HepG2 (cell line): ENCODE data around the gene AUTS2. TPM values are rescaled to one million over a fixed set of nuclear protein-coding genes. Genes with fewer than 3 reads are reported as not detected.

ENCODE experiments used
- ATAC-seq: fragments of 200-7000 bp; cut with Tn5 transposase; 3 replicates; pipeline ENCODE4 v1.9.1; 2020; ENCODE audit warnings: mild to moderate bottlenecking, moderate library complexity
- BruUV-seq: library from RNA; stranded (reverse); fragments of 400-500 nt; replicated peaks from 2 replicates; lab custom pipeline; 2021; lab: Mats Ljungman, UMichigan
- CTCF ChIA-PET: fragments of 300-600 bp; formaldehyde crosslinking; extraction: SDS; loops from one replicate; lab custom pipeline; 2021; ENCODE audit warnings: low total read pairs, inconsistent platforms, low intra/inter-chr PET ratio; lab: Yijun Ruan, JAX
- POLR2A ChIA-PET: fragments of 350-600 bp; sonication (Branson Sonifier 250); formaldehyde crosslinking; loops from one replicate; lab custom pipeline; 2020; ENCODE audit warnings: antibody characterized with exemption, inconsistent platforms; lab: Yijun Ruan, JAX
- DNase-seq: peaks from one replicate; pipeline ENCODE4 v3.0.0-alpha.2; 2015; ENCODE audit warnings: low spot score
- FAIRE-seq: peaks from 3 replicates; lab custom pipeline; 2011; peaks lifted over from hg19 to GRCh38; lab: Jason Lieb, UNC
- H2AFZ ChIP-seq: one replicate; pipeline ENCODE4 v1.6.1; 2011; ENCODE audit warnings: low read length, inconsistent platforms
- H3K27ac ChIP-seq: fragments of 300-600 bp; 3 replicates; pipeline ENCODE4 v1.8.0; 2011; ENCODE audit warnings: mixed run types, mild to moderate bottlenecking, mixed read lengths, low read length, inconsistent platforms; ENCODE audit not compliant: insufficient read depth; ENCODE audit errors: extremely low read length
- H3K27me3 ChIP-seq, 2 experiments: fragments of 200-600 bp in 1 of 2; 2 replicates in 1 of 2; 3 replicates in 1 of 2; pipeline versions ENCODE4 v1.6.0 to v1.8.0; 2011; ENCODE audit warnings: low read length in 2 of 2, mild to moderate bottlenecking in 2 of 2, moderate library complexity in 2 of 2, inconsistent platforms in 1 of 2; ENCODE audit not compliant: insufficient read depth in 2 of 2, control insufficient read depth in 1 of 2
- H3K36me3 ChIP-seq, 2 experiments: fragments of 200-600 bp in 1 of 2; replicated peaks in 1 of 2; 2 replicates in 1 of 2; 3 replicates in 1 of 2; pipeline versions ENCODE4 v1.5.1 to v1.8.0; 2011; ENCODE audit warnings: low read length in 2 of 2, inconsistent platforms in 1 of 2; ENCODE audit not compliant: insufficient read depth in 2 of 2, control insufficient read depth in 1 of 2
- H3K4me1 ChIP-seq: 2 replicates; pipeline ENCODE4 v1.5.1; 2012; ENCODE audit warnings: low read length, inconsistent platforms; ENCODE audit not compliant: insufficient read depth
- H3K4me2 ChIP-seq: 2 replicates; pipeline ENCODE4 v1.6.0; 2011; ENCODE audit warnings: low read depth, low read length, inconsistent platforms
- H3K4me3 ChIP-seq, 3 experiments: fragments of 200-600 bp in 1 of 3; sonication (generic), shearing (Covaris generic) in 1 of 3; replicated peaks in 1 of 3; 2 replicates each; pipeline ENCODE4 v1.5.1; 2011 to 2016; ENCODE audit warnings: low read length in 3 of 3, inconsistent platforms in 2 of 3, low read depth in 2 of 3, mild to moderate bottlenecking in 2 of 3, control low read depth in 1 of 3, mixed read lengths in 1 of 3; ENCODE audit not compliant: insufficient read depth in 1 of 3
- H3K79me2 ChIP-seq: one replicate; pipeline ENCODE4 v1.6.1; 2011; ENCODE audit warnings: low read length, inconsistent platforms; ENCODE audit not compliant: insufficient read depth
- H3K9ac ChIP-seq: 2 replicates; pipeline ENCODE4 v1.6.0; 2011; ENCODE audit warnings: mild to moderate bottlenecking, low read depth, low read length, inconsistent platforms; ENCODE audit not compliant: insufficient read depth
- H3K9me3 ChIP-seq: 2 replicates; pipeline ENCODE4 v1.5.1; 2012; ENCODE audit warnings: mild to moderate bottlenecking, low read length
- H4K20me1 ChIP-seq: 2 replicates; pipeline ENCODE4 v1.6.0; 2011; ENCODE audit warnings: inconsistent platforms, mild to moderate bottlenecking, low read length, moderate library complexity; ENCODE audit not compliant: insufficient read depth
- CENPX ChIP-seq: sonication (generic); formaldehyde crosslinking; IDR thresholded peaks from 2 replicates; pipeline ENCODE4 v1.9.0; 2021; ENCODE audit warnings: mild to moderate bottlenecking, missing genetic modification reagents, moderate library complexity
- HCFC1 ChIP-seq: fragments of 150-350 bp; IDR thresholded peaks from 2 replicates; pipeline ENCODE4 v1.6.1; 2014; ENCODE audit warnings: low read depth, low read length
- MAF1 ChIP-seq: sonication (generic); formaldehyde crosslinking; IDR thresholded peaks from 2 replicates; pipeline ENCODE4 v1.5.0; 2020; ENCODE audit warnings: missing genetic modification reagents, borderline replicate concordance
- MAFK ChIP-seq, 2 experiments: IDR thresholded peaks in 1 of 2; conservative IDR thresholded peaks in 1 of 2; 2 replicates each; pipeline ENCODE4 v1.6.1; 2011; ENCODE audit warnings: improper control_type of control experiment in 2 of 2, low read length in 2 of 2
- PITX1 ChIP-seq: sonication (generic); formaldehyde crosslinking; IDR thresholded peaks from 2 replicates; pipeline ENCODE4 v1.5.1; 2020; ENCODE audit warnings: mild to moderate bottlenecking, missing genetic modification reagents
- ZEB1 ChIP-seq: IDR thresholded peaks from 2 replicates; pipeline ENCODE4 v1.6.1; 2012; ENCODE audit warnings: mild to moderate bottlenecking, low read depth, inconsistent platforms; ENCODE audit not compliant: insufficient replicate concordance
- ZKSCAN1 ChIP-seq: fragments of 150-350 bp; IDR thresholded peaks from 2 replicates; pipeline ENCODE4 v1.6.1; 2014; ENCODE audit warnings: low read length
- ZNF510 ChIP-seq: sonication (generic); formaldehyde crosslinking; IDR thresholded peaks from 2 replicates; pipeline ENCODE4 v1.4.0; 2020; ENCODE audit warnings: low read depth, mild to moderate bottlenecking, missing genetic modification reagents
- ZNF816 ChIP-seq: sonication (generic); formaldehyde crosslinking; IDR thresholded peaks from 2 replicates; pipeline ENCODE4 v1.8.0; 2022; ENCODE audit warnings: missing genetic modification reagents, mild to moderate bottlenecking, borderline replicate concordance
- ZSCAN29 ChIP-seq: sonication (generic); formaldehyde crosslinking; conservative IDR thresholded peaks from 2 replicates; pipeline ENCODE4 v1.4.0; 2020; ENCODE audit warnings: mild to moderate bottlenecking, missing genetic modification reagents
- WGBS: methylation state at CpG from one replicate; pipeline ENCODE4 v1.1.6; 2017; ENCODE audit warnings: low lambda C conversion rate; 5-methylcytosine and 5-hydroxymethylcytosine counted together
- in situ Hi-C: cut with HindIII; loops from 2 replicates; pipeline ENCODE4 v1.10.0; 2017; ENCODE audit warnings: low pct_unique_long_range_greater_than_20kb; ENCODE audit not compliant: extremely low pct_ligation_motif_present
- intact Hi-C: fragments of 100-400 bp; cut with micrococcal nuclease; formaldehyde crosslinking; loops from one replicate; pipeline ENCODE4 v1.10.0; 2022; ENCODE audit not compliant: unreplicated experiment
- polyA plus RNA-seq, 8 experiments: library from polyadenylated mRNA; depleted of rRNA in 3 of 8; stranded (reverse) in 7 of 8; unstranded in 1 of 8; fragments of >200 nt; fragmentation: Illumina TruSeq in 4 of 8; extraction: Trizol in 4 of 8; gene quantifications; 2 replicates each; pipeline versions ENCODE4 v1.2.1 to v1.2.3, GENCODE V29; 2011 to 2016; ENCODE audit warnings: low read depth in 4 of 8, missing spikeins in 1 of 8, mixed read lengths in 1 of 8; ENCODE audit not compliant: insufficient read depth in 1 of 8
- total RNA-seq, 5 experiments: library from RNA; depleted of rRNA; stranded (reverse); fragments of >200 nt; fragmentation: Illumina TruSeq; extraction: Trizol; gene quantifications; 2 replicates each; pipeline ENCODE4 v1.2.3, GENCODE V29; 2016; ENCODE audit warnings: low read depth in 1 of 5
- TF ChIP-seq, protein P1 (sequence below): sonication (generic); formaldehyde crosslinking; IDR thresholded peaks from 2 replicates; pipeline ENCODE4 v1.5.1; 2020; ENCODE audit warnings: mild to moderate bottlenecking, missing genetic modification reagents, moderate library complexity
- TF ChIP-seq, protein P2 (sequence below): sonication (generic); formaldehyde crosslinking; IDR thresholded peaks from 2 replicates; pipeline ENCODE4 v1.5.1; 2020; ENCODE audit warnings: missing genetic modification reagents, mild to moderate bottlenecking, borderline replicate concordance
- TF ChIP-seq, protein P3 (sequence below): sonication (generic); formaldehyde crosslinking; IDR thresholded peaks from 2 replicates; pipeline ENCODE4 v1.4.0; 2020; ENCODE audit warnings: missing genetic modification reagents
- TF ChIP-seq, protein P4 (sequence below): IDR thresholded peaks from 2 replicates; pipeline ENCODE4 v1.6.1; 2016; ENCODE audit warnings: missing genetic modification reagents, missing compliant biosample characterization
- TF ChIP-seq, protein P5 (sequence below): sonication (generic); formaldehyde crosslinking; IDR thresholded peaks from 2 replicates; pipeline ENCODE4 v1.5.1; 2020; ENCODE audit warnings: mild to moderate bottlenecking, missing genetic modification reagents, borderline replicate concordance

Gene AUTS2
- total and polyA plus RNA-seq, 2 of the 13 experiments (the other 11 are each of a cell fraction or from before 2014, with no cell fraction given), result 0.38 TPM; not detected in 1

DNA sequence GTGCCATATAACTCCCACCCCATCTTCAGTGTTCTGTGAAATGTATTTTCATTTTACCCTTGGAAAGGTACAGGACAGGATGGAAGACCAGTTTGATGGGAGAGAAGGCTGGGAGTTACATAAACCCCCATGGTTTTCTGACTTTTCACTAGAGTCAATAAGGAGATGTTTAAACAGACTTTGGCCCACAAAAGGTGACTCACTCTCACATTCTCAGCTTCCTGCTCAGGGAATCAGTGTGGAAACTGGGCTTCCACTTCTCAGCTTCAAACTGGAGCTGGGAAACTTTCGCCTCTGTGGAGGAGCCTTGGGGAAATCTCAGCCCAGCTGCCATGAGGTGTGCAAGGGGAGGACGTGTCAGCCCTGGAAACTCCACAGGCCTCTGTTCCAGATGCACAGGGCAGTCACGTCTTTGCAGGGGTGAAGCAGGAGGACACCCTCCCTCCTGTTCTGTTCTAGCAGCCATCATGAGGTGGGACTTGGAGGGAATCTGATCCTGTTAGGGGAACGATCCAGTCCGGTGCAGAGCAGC, 973.2 kb downstream of the AUTS2 start (continued):
- no peak for TF ChIP-seq MAF1 (CRISPR knock-in tag)

DNA sequence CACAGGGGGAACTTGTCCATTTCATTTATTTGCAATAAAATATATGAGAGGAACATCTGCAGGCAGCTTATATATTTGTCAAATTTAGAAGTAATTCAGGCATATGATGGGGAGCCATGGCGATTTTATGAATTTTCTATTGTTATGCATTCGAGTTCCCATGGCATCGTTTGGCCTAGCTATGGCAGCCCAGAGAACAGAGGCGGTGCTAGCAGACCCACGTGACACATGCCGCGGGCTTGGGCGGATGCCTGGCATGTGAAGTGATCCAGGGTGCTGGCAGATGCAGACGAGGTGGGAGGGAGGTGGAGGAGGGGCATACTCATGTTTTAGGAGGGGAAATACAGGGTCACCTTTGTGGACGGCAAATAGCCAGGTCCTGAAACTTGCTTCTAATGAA, 973.7 kb downstream of the AUTS2 start:
- POLR2A ChIA-PET, result no interaction called here
- Histone ChIP-seq H3K9me3 (no peaks in the 10 kb centered on the region), H3K4me2 (peak overlapping the region; percentile 66), H3K4me1 (peaks cover 33% of the 10 kb centered on the region), H4K20me1 (no peaks in the 10 kb centered on the region), H3K4me3 (no peak overlapping the region), H3K9ac (no peak overlapping the region), H3K27me3 (no peaks in the 10 kb centered on the region), H2AFZ (no peak overlapping the region), H3K36me3 (no peaks in the 10 kb centered on the region), H3K79me2 (no peaks in the 10 kb centered on the region), H3K27ac (no peak overlapping the region)
- intact Hi-C loops (no loop called here), in situ Hi-C loops (no loop called here)
- 79% methylated on average over 10 of the region's 10 CpGs for WGBS
- BruUV-seq, result no TSS peak
- ATAC-seq (no peak), DNase-seq (no peak), FAIRE-seq (no peak)
- TF ChIP-seq, protein P1, sequence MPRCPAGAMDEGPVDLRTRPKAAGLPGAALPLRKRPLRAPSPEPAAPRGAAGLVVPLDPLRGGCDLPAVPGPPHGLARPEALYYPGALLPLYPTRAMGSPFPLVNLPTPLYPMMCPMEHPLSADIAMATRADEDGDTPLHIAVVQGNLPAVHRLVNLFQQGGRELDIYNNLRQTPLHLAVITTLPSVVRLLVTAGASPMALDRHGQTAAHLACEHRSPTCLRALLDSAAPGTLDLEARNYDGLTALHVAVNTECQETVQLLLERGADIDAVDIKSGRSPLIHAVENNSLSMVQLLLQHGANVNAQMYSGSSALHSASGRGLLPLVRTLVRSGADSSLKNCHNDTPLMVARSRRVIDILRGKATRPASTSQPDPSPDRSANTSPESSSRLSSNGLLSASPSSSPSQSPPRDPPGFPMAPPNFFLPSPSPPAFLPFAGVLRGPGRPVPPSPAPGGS (CRISPR knock-in tag), result no peak
- TF ChIP-seq ZNF510 (CRISPR knock-in tag) (no peak), CENPX (CRISPR knock-in tag) (no peak), MAFK (conservative IDR thresholded peaks at IDR 0.05 in 1 of 2, IDR thresholded peaks at IDR 0.05 in 1 of 2; ENCODE audit: low read length in 2 of 2) (no peak), ZEB1 (no peak), HCFC1 (no peak), ZKSCAN1 (no peak), ZSCAN29 (CRISPR knock-in tag) (no peak), PITX1 (no peak), ZNF816 (CRISPR knock-in tag) (no peak)
- TF ChIP-seq, protein P2, sequence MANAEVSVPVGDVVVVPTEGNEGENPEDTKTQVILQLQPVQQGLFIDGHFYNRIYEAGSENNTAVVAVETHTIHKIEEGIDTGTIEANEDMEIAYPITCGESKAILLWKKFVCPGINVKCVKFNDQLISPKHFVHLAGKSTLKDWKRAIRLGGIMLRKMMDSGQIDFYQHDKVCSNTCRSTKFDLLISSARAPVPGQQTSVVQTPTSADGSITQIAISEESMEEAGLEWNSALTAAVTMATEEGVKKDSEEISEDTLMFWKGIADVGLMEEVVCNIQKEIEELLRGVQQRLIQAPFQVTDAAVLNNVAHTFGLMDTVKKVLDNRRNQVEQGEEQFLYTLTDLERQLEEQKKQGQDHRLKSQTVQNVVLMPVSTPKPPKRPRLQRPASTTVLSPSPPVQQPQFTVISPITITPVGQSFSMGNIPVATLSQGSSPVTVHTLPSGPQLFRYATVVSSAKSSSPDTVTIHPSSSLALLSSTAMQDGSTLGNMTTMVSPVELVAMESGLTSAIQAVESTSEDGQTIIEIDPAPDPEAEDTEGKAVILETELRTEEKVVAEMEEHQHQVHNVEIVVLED (CRISPR knock-in tag), result no peak
- TF ChIP-seq, protein P3, sequence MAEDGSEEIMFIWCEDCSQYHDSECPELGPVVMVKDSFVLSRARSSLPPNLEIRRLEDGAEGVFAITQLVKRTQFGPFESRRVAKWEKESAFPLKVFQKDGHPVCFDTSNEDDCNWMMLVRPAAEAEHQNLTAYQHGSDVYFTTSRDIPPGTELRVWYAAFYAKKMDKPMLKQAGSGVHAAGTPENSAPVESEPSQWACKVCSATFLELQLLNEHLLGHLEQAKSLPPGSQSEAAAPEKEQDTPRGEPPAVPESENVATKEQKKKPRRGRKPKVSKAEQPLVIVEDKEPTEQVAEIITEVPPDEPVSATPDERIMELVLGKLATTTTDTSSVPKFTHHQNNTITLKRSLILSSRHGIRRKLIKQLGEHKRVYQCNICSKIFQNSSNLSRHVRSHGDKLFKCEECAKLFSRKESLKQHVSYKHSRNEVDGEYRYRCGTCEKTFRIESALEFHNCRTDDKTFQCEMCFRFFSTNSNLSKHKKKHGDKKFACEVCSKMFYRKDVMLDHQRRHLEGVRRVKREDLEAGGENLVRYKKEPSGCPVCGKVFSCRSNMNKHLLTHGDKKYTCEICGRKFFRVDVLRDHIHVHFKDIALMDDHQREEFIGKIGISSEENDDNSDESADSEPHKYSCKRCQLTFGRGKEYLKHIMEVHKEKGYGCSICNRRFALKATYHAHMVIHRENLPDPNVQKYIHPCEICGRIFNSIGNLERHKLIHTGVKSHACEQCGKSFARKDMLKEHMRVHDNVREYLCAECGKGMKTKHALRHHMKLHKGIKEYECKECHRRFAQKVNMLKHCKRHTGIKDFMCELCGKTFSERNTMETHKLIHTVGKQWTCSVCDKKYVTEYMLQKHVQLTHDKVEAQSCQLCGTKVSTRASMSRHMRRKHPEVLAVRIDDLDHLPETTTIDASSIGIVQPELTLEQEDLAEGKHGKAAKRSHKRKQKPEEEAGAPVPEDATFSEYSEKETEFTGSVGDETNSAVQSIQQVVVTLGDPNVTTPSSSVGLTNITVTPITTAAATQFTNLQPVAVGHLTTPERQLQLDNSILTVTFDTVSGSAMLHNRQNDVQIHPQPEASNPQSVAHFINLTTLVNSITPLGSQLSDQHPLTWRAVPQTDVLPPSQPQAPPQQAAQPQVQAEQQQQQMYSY (CRISPR knock-in tag), result no peak
- TF ChIP-seq, protein P4, sequence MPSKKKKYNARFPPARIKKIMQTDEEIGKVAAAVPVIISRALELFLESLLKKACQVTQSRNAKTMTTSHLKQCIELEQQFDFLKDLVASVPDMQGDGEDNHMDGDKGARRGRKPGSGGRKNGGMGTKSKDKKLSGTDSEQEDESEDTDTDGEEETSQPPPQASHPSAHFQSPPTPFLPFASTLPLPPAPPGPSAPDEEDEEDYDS, result no peak
- TF ChIP-seq, protein P5, sequence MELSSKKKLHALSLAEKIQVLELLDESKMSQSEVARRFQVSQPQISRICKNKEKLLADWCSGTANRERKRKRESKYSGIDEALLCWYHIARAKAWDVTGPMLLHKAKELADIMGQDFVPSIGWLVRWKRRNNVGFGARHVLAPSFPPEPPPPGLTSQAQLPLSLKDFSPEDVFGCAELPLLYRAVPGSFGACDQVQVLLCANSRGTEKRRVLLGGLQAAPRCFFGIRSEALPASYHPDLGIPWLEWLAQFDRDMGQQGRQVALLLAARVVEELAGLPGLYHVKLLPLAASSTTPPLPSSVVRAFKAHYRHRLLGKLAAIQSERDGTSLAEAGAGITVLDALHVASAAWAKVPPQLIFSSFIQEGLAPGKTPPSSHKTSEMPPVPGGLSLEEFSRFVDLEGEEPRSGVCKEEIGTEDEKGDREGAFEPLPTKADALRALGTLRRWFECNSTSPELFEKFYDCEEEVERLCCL (CRISPR knock-in tag), result no peak
- CTCF ChIA-PET, result no interaction called here
